Measurements from ENCODE around the gene DUOX1. TPM values are rescaled to one million over a fixed set of nuclear protein-coding genes. Genes with fewer than 3 reads are reported as not detected.

The DUOX1 gene
- polyA plus RNA-seq, 3 donors, result 0.22 TPM; not detected in 2

GRCh38 chr15:45198337-45199135 is 68.7 kb downstream of the DUOX1 start:
- Mint-ChIP-seq H3K36me3 (no peaks in the 10 kb centered on the region), H3K9me3 (peaks cover 0 to 2% (median 0%) of the 10 kb centered on the region in 7 donors), H3K4me3 (peak overlapping the region in 1 of 2 donors; percentile 88), H3K4me1 (peaks cover 28% of the 10 kb centered on the region), H3K27ac (peak overlapping the region in 1 of 7 donors; percentile 82), H3K27me3 (ENCODE audit: low read depth in 3 of 3) (peaks cover 0 to 8% (median 2%) of the 10 kb centered on the region in 3 donors)
- Histone ChIP-seq H4K20me1 (ENCODE audit: insufficient read depth, low read length) (no peaks in the 10 kb centered on the region), H3K79me2 (ENCODE audit: insufficient read depth, low read length) (no peaks in the 10 kb centered on the region), H3K4me3 (replicated peaks in 1 of 3; ENCODE audit: low read depth in 2 of 3, low read length in 3 of 3) (peak overlapping the region; percentile 68 to 95 (median 91)), H3K4me1 (ENCODE audit: control insufficient read depth in 1 of 2, insufficient read depth in 2 of 2, low read length in 2 of 2) (peaks cover 34 to 40% of the 10 kb centered on the region in 2 donors), H3K36me3 (replicated peaks in 1 of 2; ENCODE audit: control insufficient read depth in 1 of 2, insufficient read depth in 2 of 2, low read length in 2 of 2) (no peaks in the 10 kb centered on the region), H3K9ac (ENCODE audit: insufficient read depth, low read length, poor library complexity, severe bottlenecking) (peak overlapping the region; percentile 91), H3K9me3 (replicated peaks in 1 of 2; ENCODE audit: control insufficient read depth in 1 of 2, insufficient read depth in 1 of 2, low read length in 2 of 2) (no peaks in the 10 kb centered on the region), H3K4me2 (replicated peaks; ENCODE audit: extremely low read depth, low read length, poor library complexity, severe bottlenecking) (peak overlapping the region; percentile 88), H3K27me3 (ENCODE audit: control insufficient read depth in 2 of 2, insufficient read depth in 2 of 2, low read length in 2 of 2) (no peaks in the 10 kb centered on the region), H3K27ac (ENCODE audit: low read depth in 1 of 2, low read length in 2 of 2) (peak overlapping the region; percentile 97 to 99), H2AFZ (ENCODE audit: insufficient read depth, low read depth, low read length, poor library complexity, severe bottlenecking) (peak overlapping the region; percentile 84)
- DNase-seq, result peak; percentile 98 to 99 (median 98)
- WGBS (ENCODE audit: insufficient coverage), result 0% methylated on average over 25 of the region's 42 CpGs
- intact Hi-C loops (cut with micrococcal nuclease), result loop anchor here in 1 of 2 donors (2.0 kb wide), 1 partner anchor 32 kb away; no protein-coding TSS in a partner anchor
- TF ChIP-seq CTCF (IDR thresholded peaks at IDR 0.05), result peak; percentile 67

GRCh38 chr15:45199136-45199810 is 69.5 kb downstream of the DUOX1 start:
- Histone ChIP-seq H3K79me2 (ENCODE audit: insufficient read depth, low read length) (no peaks in the 10 kb centered on the region), H2AFZ (ENCODE audit: insufficient read depth, low read depth, low read length, poor library complexity, severe bottlenecking) (peak overlapping the region; percentile 84), H3K4me3 (replicated peaks in 1 of 3; ENCODE audit: low read depth in 2 of 3, low read length in 3 of 3) (peak overlapping the region; percentile 68 to 95 (median 91)), H3K27ac (ENCODE audit: low read depth in 1 of 2, low read length in 2 of 2) (peak overlapping the region; percentile 97 to 99), H3K9me3 (replicated peaks in 1 of 2; ENCODE audit: control insufficient read depth in 1 of 2, insufficient read depth in 1 of 2, low read length in 2 of 2) (no peaks in the 10 kb centered on the region), H3K4me2 (replicated peaks; ENCODE audit: extremely low read depth, low read length, poor library complexity, severe bottlenecking) (peak overlapping the region; percentile 88), H3K9ac (ENCODE audit: insufficient read depth, low read length, poor library complexity, severe bottlenecking) (peak overlapping the region; percentile 91), H3K27me3 (ENCODE audit: control insufficient read depth in 2 of 2, insufficient read depth in 2 of 2, low read length in 2 of 2) (no peaks in the 10 kb centered on the region), H3K36me3 (replicated peaks in 1 of 2; ENCODE audit: control insufficient read depth in 1 of 2, insufficient read depth in 2 of 2, low read length in 2 of 2) (no peaks in the 10 kb centered on the region), H3K4me1 (ENCODE audit: control insufficient read depth in 1 of 2, insufficient read depth in 2 of 2, low read length in 2 of 2) (peaks cover 34 to 40% of the 10 kb centered on the region in 2 donors), H4K20me1 (ENCODE audit: insufficient read depth, low read length) (no peaks in the 10 kb centered on the region)
- peaks cover 0 to 4% (median 2%) of the 10 kb centered on the region in 3 donors for H3K27me3 Mint-ChIP-seq (ENCODE audit: low read depth in 3 of 3)
- no peaks in the 10 kb centered on the region for H3K36me3 Mint-ChIP-seq
- 0% methylated on average over 17 of the region's 25 CpGs for WGBS (ENCODE audit: insufficient coverage)
- DNase-seq, result peak in 2 of 3 donors; percentile 18 to 42
- H3K9me3 Mint-ChIP-seq, result peaks cover 0 to 2% (median 0%) of the 10 kb centered on the region in 7 donors
- no peak overlapping the region for H3K27ac Mint-ChIP-seq
- intact Hi-C loops (cut with micrococcal nuclease), result loop anchor here in 1 of 2 donors (2.0 kb wide), 1 partner anchor 32 kb away; no protein-coding TSS in a partner anchor
- TF ChIP-seq CTCF (IDR thresholded peaks at IDR 0.05), result no peak
- peaks cover 29% of the 10 kb centered on the region for H3K4me1 Mint-ChIP-seq
- H3K4me3 Mint-ChIP-seq, result no peak overlapping the region

All from CD14-positive monocyte (primary cell).